22Rv1 (cell line): ENCODE results near the gene PAMR1.

ENCODE experiments used
- H3K27ac ChIP-seq: fragments of 450-650 bp; 2 replicates; pipeline ENCODE4 v1.5.1; 2017
- ZFX ChIP-seq: fragments of 450-650 bp; IDR thresholded peaks from 2 replicates; pipeline ENCODE4 v1.6.1; 2017; ENCODE audit warnings: antibody characterized with exemption, borderline replicate concordance
- TF ChIP-seq, protein P1 (sequence below): fragments of 450-650 bp; IDR thresholded peaks from 2 replicates; pipeline ENCODE4 v1.5.1; 2017; ENCODE audit warnings: mild to moderate bottlenecking

The PAMR1 gene

GRCh38 chr11:35390737-35391682, 134.4 kb downstream of the PAMR1 start:
- TF ChIP-seq, protein P1, sequence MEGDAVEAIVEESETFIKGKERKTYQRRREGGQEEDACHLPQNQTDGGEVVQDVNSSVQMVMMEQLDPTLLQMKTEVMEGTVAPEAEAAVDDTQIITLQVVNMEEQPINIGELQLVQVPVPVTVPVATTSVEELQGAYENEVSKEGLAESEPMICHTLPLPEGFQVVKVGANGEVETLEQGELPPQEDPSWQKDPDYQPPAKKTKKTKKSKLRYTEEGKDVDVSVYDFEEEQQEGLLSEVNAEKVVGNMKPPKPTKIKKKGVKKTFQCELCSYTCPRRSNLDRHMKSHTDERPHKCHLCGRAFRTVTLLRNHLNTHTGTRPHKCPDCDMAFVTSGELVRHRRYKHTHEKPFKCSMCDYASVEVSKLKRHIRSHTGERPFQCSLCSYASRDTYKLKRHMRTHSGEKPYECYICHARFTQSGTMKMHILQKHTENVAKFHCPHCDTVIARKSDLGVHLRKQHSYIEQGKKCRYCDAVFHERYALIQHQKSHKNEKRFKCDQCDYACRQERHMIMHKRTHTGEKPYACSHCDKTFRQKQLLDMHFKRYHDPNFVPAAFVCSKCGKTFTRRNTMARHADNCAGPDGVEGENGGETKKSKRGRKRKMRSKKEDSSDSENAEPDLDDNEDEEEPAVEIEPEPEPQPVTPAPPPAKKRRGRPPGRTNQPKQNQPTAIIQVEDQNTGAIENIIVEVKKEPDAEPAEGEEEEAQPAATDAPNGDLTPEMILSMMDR, result no peak
- no peak for TF ChIP-seq ZFX
- peak overlapping the region; percentile 85 for H3K27ac ChIP-seq

GRCh38 chr11:35389897-35390465, 135.4 kb downstream of the PAMR1 start:
- TF ChIP-seq, protein P1, result no peak
- no peak for TF ChIP-seq ZFX
- H3K27ac ChIP-seq, result peak overlapping the region; percentile 85

DNA sequence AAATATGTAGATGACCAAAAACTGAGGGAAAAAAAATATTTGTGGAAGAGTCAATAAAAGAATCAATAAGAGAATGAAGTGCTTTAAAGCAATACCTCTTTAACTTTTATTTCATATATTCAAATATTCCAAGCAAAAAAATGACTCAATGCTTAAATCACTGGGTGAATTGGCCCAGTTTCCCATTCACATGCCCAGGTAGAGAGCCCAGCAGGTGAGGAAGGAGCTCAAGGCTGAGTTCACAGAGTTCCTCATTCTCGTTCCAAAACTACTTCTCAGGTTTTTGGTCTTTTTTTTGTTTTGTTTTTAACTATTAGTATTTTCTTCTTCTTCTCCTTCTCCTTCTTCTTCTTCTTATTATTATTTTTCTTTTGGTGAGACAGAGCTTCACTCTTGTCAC, 136.3 kb downstream of the PAMR1 start:
- peak overlapping the region; percentile 85 for H3K27ac ChIP-seq
- TF ChIP-seq ZFX, result no peak
- TF ChIP-seq, protein P1, result no peak

GRCh38 chr11:35388061-35388460, 137.4 kb downstream of the PAMR1 start:
- TF ChIP-seq ZFX, result no peak
- TF ChIP-seq, protein P1, result no peak
- H3K27ac ChIP-seq, result no peak overlapping the region

DNA sequence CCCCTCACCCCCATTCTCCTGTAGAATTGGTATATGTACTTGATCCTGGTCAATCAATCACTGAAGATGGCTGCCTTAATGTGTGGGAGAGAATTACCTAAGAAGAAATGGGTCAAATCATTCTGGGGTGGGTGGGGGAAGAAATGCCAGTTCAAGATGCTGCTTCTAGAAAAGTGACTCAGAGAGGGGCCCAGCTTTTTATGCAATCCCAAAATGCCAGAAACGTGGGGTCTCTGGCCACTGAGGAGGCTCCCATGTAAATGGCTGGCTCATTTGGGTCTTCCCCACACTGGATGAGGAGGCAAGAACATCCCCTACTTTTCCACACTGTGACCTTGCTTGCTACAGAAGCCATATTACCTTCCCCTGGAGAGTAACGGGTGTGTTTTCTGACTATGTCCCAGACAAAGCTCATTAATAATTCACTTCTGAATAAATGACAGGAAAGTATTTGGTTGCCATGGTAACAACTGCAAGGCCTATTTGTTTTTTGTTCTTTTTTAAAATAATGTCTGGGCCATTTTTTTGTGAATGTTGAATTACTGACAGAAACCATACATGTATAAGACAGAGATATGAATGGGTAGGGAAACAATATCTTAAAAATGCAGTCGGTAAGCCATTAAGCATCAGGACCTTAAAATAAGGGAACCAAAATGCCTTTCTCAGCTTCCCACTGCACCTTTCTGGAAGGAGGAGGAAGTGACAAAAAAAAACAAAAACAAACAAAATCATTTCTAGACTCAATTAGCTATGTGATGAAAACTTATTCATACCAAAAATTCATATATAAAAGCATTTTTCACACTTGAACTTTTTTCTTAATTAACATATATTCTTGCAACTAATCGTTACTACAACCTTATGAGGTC, 138.1 kb downstream of the PAMR1 start:
- H3K27ac ChIP-seq, result no peak overlapping the region
- no peak for TF ChIP-seq ZFX
- TF ChIP-seq, protein P1, result no peak

- no peak overlapping the region for H3K27ac ChIP-seq
- TF ChIP-seq ZFX, result no peak
Observed at GRCh38 chr11:35383953-35384352, 141.5 kb downstream of the PAMR1 start.
